Measurements from ENCODE around the gene THADA. TPM values are rescaled to one million over a fixed set of nuclear protein-coding genes. Genes with fewer than 3 reads are reported as not detected.

The THADA gene
- total and polyA plus RNA-seq, 2 donors (not counting 3 experiments of a cell fraction or from before 2014, with no cell fraction given): 22.6 to 25.3 TPM

- dilution Hi-C loops (cut with MboI; ENCODE audit: extremely low pct_ligation_motif_present, low sequenced_read_pairs) (no loop called here), intact Hi-C loops (cut with micrococcal nuclease) (no loop called here)
- peaks cover 5% of the 10 kb centered on the region for H3K4me1 ChIP-seq (ENCODE audit: control insufficient read depth, extremely low read depth, insufficient read depth, low read length)
- H3K79me2 ChIP-seq (ENCODE audit: control insufficient read depth, insufficient read depth, low read length): no peaks in the 10 kb centered on the region
- FAIRE-seq: no peak
- no peaks in the 10 kb centered on the region for H4K20me1 ChIP-seq (replicated peaks; ENCODE audit: control insufficient read depth, extremely low read depth, insufficient read depth, low read length)
- ChIA-PET POLR2A (interaction anchor here (0.6 kb wide), 1 partner anchor 14 kb away, joined by 3 read pairs; no protein-coding TSS in a partner anchor), CTCF (no interaction called here)
- no peak overlapping the region for H3K4me3 ChIP-seq (replicated peaks in 1 of 3; ENCODE audit: insufficient read depth in 1 of 3, low read depth in 1 of 3, low read length in 3 of 3)
- H3K36me3 ChIP-seq (ENCODE audit: control insufficient read depth in 2 of 2, extremely low read depth in 1 of 2, insufficient read depth in 2 of 2, low read length in 2 of 2): no peaks in the 10 kb centered on the region
- no peak overlapping the region for H3K27ac ChIP-seq (ENCODE audit: insufficient read depth, low read depth, low read length)
- H3K27me3 ChIP-seq (ENCODE audit: control insufficient read depth in 2 of 2, insufficient read depth in 2 of 2, low read length in 2 of 2): no peaks in the 10 kb centered on the region
- TF ChIP-seq FOS (IDR thresholded peaks at IDR 0.05; ENCODE audit: borderline replicate concordance, insufficient read depth, low read length) (no peak), JUN (IDR thresholded peaks at IDR 0.05; ENCODE audit: borderline replicate concordance, insufficient read depth, insufficient read length, low read depth) (no peak), MAX (IDR thresholded peaks at IDR 0.05; ENCODE audit: insufficient read depth, insufficient read length) (no peak), MYC (IDR thresholded peaks at IDR 0.05; ENCODE audit: low read depth, low read length) (no peak), POLR2AphosphoS5 (IDR thresholded peaks at IDR 0.05; ENCODE audit: insufficient read depth, low read depth, low read length) (no peak), GATA2 (IDR thresholded peaks at IDR 0.05; ENCODE audit: insufficient read depth, insufficient read length, low read depth, low read length) (no peak), CTCF (IDR thresholded peaks at IDR 0.05; ENCODE audit: extremely low read depth in 1 of 2, insufficient read depth in 1 of 2, low read depth in 1 of 2, low read length in 2 of 2) (no peak), EZH2 (IDR thresholded peaks at IDR 0.05; ENCODE audit: borderline replicate concordance, low read depth, low read length, severe bottlenecking) (no peak), POLR2A (IDR thresholded peaks at IDR 0.05; ENCODE audit: low read depth, low read length) (no peak)
- no peaks in the 10 kb centered on the region for H3K9me1 ChIP-seq (replicated peaks; ENCODE audit: control insufficient read depth, extremely low read depth, insufficient read depth, low read length)
- H3K9me3 ChIP-seq (replicated peaks; ENCODE audit: control insufficient read depth, insufficient read depth, low read length): no peaks in the 10 kb centered on the region
- no peak overlapping the region for H3K4me2 ChIP-seq (ENCODE audit: insufficient read depth, low read length)
- no peak overlapping the region for H3K9ac ChIP-seq (replicated peaks; ENCODE audit: extremely low read depth, insufficient read depth, low read length)
- BruUV-seq (replicated peaks): no TSS peak
- DNase-seq (ENCODE audit: low read depth, low spot score): no peak
- no peak overlapping the region for H2AFZ ChIP-seq (ENCODE audit: low read depth, low read length)
Measured at GRCh38 chr2:43309935-43310334, 285.9 kb downstream of the THADA start.

Measured in endothelial cell of umbilical vein (primary cell).